Activated CD4-positive, alpha-beta T cell treated with anti-CD3 and anti-CD28 coated beads, Interleukin-2, Interleukin-4, amounts not matched to agents 100 ng/mL and 50 ng/mL, durations not matched to agents 16 hours and 8 hours (primary cell): ENCODE results near the gene GSS.

Experiments
- DNase-seq: peaks from one replicate; pipeline ENCODE4 v3.0.0-alpha.2; 2020; ENCODE audit warnings: low spot score

The GSS gene

GRCh38 chr20:34978092-34978744 lies 22.6 kb upstream of the GSS start:
- no peak for DNase-seq

- no peak for DNase-seq
Measured at GRCh38 chr20:34977365-34978091, 21.9 kb upstream of the GSS start.

- DNase-seq, result no peak
Measured at GRCh38 chr20:34976286-34976685, 20.7 kb upstream of the GSS start.

GRCh38 chr20:34974246-34974645 lies 18.6 kb upstream of the GSS start:
- no peak for DNase-seq

- no peak for DNase-seq
Measured at GRCh38 chr20:34971561-34972235, 16.1 kb upstream of the GSS start.

GRCh38 chr20:34970846-34971560 lies 15.4 kb upstream of the GSS start:
- no peak for DNase-seq

- DNase-seq, result no peak
Measured at GRCh38 chr20:34970193-34970840, 14.7 kb upstream of the GSS start.

GRCh38 chr20:34968042-34968775 lies 12.6 kb upstream of the GSS start:
- no peak for DNase-seq

- no peak for DNase-seq
Measured at GRCh38 chr20:34967421-34967820, 11.8 kb upstream of the GSS start.

- DNase-seq, result no peak
Measured at GRCh38 chr20:34965051-34965450, 9.4 kb upstream of the GSS start.

GRCh38 chr20:34964486-34964885 lies 8.9 kb upstream of the GSS start:
- DNase-seq, result no peak

- no peak for DNase-seq
Measured at GRCh38 chr20:34956751-34957472, 1.3 kb upstream of the GSS start.

- no peak for DNase-seq
Measured at GRCh38 chr20:34956041-34956458, 444 bp upstream of the GSS start.

- no peak for DNase-seq
Measured at GRCh38 chr20:34954904-34955230, 739 bp downstream of the GSS start.

- DNase-seq, result no peak
Measured at GRCh38 chr20:34953960-34954359, 1.6 kb downstream of the GSS start.

GRCh38 chr20:34952671-34953070 lies 2.9 kb downstream of the GSS start:
- DNase-seq, result no peak

GRCh38 chr20:34951652-34952051 lies 4.0 kb downstream of the GSS start:
- no peak for DNase-seq

GRCh38 chr20:34951252-34951651 lies 4.4 kb downstream of the GSS start:
- no peak for DNase-seq

- DNase-seq, result no peak
Measured at GRCh38 chr20:34949120-34949519, 6.5 kb downstream of the GSS start.

- no peak for DNase-seq
Measured at GRCh38 chr20:34948030-34948429, 7.6 kb downstream of the GSS start.

- no peak for DNase-seq
Measured at GRCh38 chr20:34947336-34947735, 8.3 kb downstream of the GSS start.
